Mesenteric fat pad (tissue), 1 donor: ENCODE data around the gene TWIST2. TPM values are rescaled to one million over a fixed set of nuclear protein-coding genes. Genes with fewer than 3 reads are reported as not detected.

Experiments used
- DNase-seq: peaks from one replicate; pipeline ENCODE4 v3.0.0-alpha.2; 2020; ENCODE audit warnings: low spot score
- total RNA-seq: library from RNA; stranded (reverse); fragmentation: NEBNext Ultra II Directional; extraction: Animal tissue kit (Norgen Biotek cat#: 25700); gene quantifications from one replicate; pipeline ENCODE4 v1.2.1, GENCODE V29; 2021
- donor health status: DM: yes; HTN: yes; CAD: no.

Gene TWIST2
- total RNA-seq, 1 donor from 2014 or later, result 73.9 TPM

GRCh38 chr2:238872026-238872425, 24.1 kb downstream of the TWIST2 start:
- DNase-seq, result peak; percentile 86

- peak; percentile 68 for DNase-seq
These were observed 24.9 kb downstream of the TWIST2 start for GRCh38 chr2:238872628-238873380.

GRCh38 chr2:238873381-238873801, 25.5 kb downstream of the TWIST2 start:
- DNase-seq, result peak; percentile 67

- peak; percentile 26 for DNase-seq
These were observed 26.0 kb downstream of the TWIST2 start for GRCh38 chr2:238873841-238874240.

- DNase-seq, result peak; percentile 37
These were observed 26.6 kb downstream of the TWIST2 start for GRCh38 chr2:238874330-238875050.

GRCh38 chr2:238875101-238875470, 27.2 kb downstream of the TWIST2 start:
- DNase-seq, result peak; percentile 78

- peak; percentile 88 for DNase-seq
These were observed 27.8 kb downstream of the TWIST2 start for GRCh38 chr2:238875471-238876231.

GRCh38 chr2:238876232-238876630, 28.3 kb downstream of the TWIST2 start:
- DNase-seq, result no peak

GRCh38 chr2:238878051-238878735, 30.3 kb downstream of the TWIST2 start:
- DNase-seq, result peak; percentile 60

- DNase-seq, result no peak
These were observed 31.2 kb downstream of the TWIST2 start for GRCh38 chr2:238879043-238879442.

GRCh38 chr2:238879621-238880377, 31.9 kb downstream of the TWIST2 start:
- DNase-seq, result no peak

GRCh38 chr2:238881353-238882081, 33.6 kb downstream of the TWIST2 start:
- no peak for DNase-seq

GRCh38 chr2:238882082-238882755, 34.3 kb downstream of the TWIST2 start:
- no peak for DNase-seq

- DNase-seq, result no peak
These were observed 35.6 kb downstream of the TWIST2 start for GRCh38 chr2:238883421-238883901.

GRCh38 chr2:238884122-238884811, 36.4 kb downstream of the TWIST2 start:
- DNase-seq, result no peak

- DNase-seq, result no peak
These were observed 37.0 kb downstream of the TWIST2 start for GRCh38 chr2:238884812-238885408.

- DNase-seq, result no peak
These were observed 38.7 kb downstream of the TWIST2 start for GRCh38 chr2:238886453-238887094.

GRCh38 chr2:238887616-238888015, 39.7 kb downstream of the TWIST2 start:
- DNase-seq, result no peak
